Activated CD8-positive, alpha-beta memory T cell treated with anti-CD3 and anti-CD28 coated beads, Interleukin-2, amount 50 U/mL, for 48 hours (primary cell): ENCODE results near the gene TRIP12.
A peak's percentile ranks its signal among the peaks of the same experiment; 100 is the strongest.
"Not testable (repeated sequence)": the region's sequence is repeated elsewhere in the genome, so short reads cannot be mapped to it uniquely, and the experiment has no call there.

Experiments used
- DNase-seq: peaks from one replicate; pipeline ENCODE4 v3.0.0-alpha.2; 2020

Gene TRIP12

DNA sequence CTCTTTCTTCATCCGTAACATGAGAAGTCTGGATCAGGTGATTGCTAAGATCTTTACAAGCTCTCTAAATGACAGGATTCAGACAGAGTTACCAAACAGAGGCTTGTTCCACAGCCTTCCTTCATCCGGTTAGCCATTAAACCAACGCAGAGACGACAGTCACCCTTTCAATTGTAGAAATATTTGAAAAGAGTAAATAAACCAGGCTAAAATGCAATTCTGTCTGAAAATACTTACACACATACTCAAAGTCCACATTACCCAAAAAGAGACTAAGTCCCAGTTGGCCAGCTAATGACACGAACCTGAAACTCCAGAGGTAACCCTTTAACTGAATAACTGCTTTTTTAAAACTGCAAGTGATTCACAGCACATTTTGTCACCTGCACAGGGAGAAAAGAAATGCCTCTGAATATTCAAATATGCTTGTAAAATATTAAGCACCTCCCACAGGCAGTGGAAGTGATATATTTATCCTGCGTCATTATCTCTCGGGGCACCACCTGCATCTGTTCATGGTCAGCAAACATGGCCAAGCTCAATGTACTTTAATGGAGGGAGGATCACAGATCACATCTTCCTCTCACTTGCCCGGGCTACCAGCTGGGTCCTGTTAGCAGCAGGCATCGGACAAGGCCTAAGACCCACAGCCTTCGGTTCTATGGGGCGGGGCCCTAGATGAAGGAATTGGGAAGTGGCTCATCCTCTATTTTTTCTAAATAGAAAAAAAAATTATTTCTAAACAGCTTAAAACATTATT lies 168.7 kb downstream of the TRIP12 start:
- DNase-seq: no peak

DNA sequence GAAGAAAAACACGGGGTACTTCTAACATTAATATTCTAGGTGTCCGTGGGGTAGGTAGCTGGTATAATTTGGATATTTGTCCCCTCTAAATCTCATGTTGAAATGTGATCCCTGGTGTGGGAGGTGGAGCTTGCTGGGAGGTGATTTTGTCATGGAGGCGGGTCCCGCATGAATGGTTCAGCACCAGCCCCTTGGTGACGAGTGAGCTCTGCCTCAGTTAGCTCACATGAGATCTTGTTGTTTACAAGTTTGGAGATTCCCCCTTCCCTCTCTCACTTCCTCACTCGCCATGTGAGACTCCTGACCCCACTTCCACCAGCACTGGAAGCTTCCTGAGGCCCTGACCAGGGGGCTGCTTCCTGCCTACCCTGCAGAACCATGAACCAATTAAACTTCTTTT lies 172.0 kb downstream of the TRIP12 start:
- no peak for DNase-seq

DNA sequence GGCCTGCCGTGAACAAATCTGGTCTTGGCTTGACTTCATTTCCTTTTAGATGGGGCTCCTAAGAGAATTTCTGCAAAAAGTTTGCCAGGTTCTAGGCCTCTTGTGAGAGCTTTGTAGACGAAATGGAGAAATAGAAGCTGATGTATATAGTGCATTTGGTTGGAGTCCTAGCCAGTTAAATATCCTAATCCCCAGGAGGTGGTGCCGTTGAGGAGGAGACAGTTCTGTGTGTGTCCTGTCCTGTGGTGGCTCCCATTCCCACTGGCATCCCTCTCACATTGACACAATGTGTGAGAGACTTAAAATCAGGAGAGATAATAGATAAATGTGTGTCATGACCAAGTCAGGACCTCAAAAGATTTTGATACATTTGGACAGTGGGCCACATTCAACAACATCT lies 172.9 kb downstream of the TRIP12 start:
- no peak for DNase-seq

DNA sequence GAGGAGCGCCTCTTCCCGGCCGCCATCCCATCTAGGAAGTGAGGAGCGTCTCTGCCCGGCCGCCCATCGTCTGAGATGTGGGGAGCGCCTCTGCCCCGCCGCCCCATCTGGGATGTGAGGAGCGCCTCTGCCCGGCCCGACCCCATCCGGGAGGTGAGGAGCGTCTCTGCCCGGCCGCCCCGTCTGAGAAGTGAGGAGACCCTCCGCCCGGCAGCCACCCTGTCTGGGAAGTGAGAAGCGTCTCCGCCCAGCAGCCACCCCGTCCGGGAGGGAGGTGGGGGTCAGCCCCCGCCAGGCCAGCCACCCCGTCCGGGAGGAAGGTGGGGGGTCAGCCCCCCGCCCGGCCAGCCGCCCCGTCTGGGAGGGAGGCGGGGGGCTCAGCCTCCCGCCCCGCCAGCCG lies 179.1 kb downstream of the TRIP12 start:
- not testable (repeated sequence) for DNase-seq

DNA sequence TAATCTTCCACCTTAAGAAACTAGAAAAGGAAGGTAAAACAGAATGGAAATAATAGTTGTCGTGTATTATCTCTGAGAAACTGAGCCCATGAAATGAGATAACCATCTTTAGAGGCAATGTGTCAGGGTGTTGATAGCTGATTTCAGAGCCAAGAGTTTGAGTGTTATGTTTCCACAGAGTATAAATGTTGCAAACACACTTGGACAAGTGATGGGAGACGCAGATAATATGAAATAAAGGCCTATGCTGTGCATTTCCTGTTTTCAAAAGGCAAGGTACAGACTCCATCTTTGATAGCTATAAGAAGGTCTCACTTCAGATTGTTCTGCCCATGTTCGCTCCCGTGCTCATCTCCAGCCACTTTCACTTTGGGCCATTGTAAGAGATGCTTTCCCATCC lies 181.5 kb downstream of the TRIP12 start:
- DNase-seq: no peak

DNA sequence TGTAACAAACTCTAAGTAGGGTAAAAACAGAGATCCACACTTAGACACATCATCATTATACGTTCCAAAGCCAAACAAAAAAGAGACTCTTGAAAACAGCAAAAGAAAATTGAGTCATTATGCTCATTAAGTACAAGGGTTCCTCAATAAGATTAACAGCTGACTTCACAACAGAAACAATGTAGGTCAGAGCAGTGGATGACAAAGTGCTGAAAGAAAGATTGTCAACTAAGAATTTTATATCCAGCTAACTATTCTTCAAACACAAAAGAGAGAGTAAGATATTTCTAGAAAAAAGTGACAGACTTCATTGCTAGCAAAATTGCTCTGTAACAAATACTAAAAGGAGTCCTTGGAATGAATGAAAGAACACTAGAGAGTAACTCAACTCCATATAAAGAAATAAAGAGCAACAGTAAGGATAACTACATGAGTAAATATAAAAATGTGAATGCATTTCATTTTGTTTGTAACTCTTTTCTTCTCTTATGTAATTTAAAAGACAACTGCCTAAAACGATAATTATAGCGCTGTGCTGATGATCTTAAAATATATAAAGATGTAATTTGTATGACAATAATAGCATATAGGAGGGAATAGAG lies 183.7 kb downstream of the TRIP12 start:
- no peak for DNase-seq

DNA sequence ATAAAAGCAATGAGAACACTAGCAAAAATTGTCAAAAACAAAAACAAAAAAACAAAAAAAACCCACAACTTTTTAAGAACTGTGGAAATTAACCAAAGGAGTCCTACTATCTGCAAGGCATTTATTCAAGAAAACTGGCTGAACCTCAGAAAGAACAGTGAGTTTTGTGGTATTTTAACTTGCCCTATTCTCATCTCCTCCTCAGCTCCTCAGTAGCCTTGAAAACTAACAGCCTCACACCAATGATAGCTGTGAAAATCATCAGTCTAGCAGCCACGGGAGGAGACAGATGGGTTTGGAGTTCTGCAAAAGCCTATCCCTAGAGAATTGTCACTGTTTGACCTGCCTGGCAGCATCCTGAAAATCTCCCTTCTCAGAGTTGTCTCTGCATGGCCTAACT lies 187.4 kb downstream of the TRIP12 start:
- no peak for DNase-seq

DNA sequence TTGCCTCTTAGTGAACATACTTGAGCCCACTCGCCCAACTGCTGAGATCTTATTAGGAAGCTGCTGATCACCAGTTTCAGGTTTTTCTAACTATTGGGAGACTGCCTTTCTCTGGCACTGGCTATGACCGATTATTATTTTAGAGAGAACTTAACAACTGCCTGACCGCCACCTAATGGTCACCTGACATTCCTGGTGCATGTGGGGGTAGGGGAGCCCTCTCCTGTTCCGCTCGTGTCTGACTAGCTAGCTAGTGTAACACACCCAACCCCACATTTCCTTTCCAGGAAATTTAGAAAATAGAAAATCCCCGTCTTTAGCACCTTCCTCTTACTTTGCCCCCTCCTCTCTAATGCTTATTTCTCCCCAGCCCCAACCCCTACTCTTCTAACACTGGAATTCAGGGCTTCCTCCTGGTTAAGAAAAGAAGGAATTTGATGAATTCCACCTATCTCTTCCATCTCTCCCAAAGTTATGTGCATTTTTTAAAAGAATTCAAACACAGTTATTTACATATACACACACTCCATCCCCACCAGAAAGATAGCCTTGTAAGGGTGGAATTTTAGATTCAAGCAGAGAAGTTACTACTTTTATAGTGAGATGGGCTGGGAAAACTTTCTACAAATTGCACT lies 188.1 kb downstream of the TRIP12 start:
- no peak for DNase-seq

DNA sequence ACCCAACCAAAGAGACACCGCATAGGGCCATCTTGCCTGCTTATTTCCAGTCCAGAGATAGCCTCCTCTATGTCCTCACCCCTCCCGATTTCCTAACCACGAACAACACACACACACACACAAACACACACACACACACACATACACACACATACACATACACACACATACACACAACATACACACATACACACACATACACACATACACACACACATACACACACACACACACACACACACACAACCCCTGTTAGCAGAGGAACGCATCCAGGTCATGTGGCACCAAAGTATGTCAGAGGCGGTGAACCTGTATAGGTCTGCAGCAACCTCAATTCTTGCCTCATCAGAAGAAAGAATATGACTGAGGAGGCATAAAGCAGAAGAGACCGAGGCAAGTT lies 188.9 kb downstream of the TRIP12 start:
- DNase-seq: no peak

DNA sequence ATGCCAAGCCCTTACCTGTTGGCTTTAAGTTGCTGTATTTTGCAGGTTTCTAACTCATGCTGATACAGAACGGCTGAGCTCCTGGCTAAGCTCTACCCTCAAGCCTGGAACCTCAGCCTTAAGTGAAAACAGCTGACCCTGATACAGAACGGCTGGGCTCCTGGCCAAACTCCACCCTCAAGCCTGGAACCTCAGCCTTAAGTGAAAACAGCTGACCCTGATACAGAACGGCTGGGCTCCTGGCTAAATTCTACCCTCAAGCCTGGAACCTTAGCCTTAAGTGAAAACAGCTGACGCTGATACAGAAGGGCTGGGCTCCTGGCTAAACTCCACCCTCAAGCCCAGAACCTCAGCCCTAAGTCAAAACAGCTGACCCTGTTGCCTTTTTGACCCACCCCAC lies 189.9 kb downstream of the TRIP12 start:
- DNase-seq: no peak

DNA sequence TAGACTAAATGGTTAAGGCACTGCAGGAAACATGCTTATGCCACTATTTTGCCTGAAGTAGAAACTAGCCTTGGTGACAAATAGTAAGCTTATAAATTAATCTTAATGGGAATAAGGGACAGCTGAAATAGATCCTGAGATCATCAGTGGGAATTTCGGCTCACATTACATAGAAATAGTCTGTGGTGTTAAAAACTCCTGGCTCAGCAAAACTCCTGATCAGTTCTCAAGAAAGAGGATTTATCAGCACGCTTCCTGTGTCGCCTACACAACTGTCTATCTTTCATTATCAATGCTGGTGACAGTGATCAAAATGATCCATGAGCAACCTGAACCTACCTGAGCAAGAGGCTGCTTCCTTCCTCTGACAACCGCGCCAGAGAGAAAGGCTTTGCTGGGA lies 190.4 kb downstream of the TRIP12 start:
- DNase-seq: no peak

DNA sequence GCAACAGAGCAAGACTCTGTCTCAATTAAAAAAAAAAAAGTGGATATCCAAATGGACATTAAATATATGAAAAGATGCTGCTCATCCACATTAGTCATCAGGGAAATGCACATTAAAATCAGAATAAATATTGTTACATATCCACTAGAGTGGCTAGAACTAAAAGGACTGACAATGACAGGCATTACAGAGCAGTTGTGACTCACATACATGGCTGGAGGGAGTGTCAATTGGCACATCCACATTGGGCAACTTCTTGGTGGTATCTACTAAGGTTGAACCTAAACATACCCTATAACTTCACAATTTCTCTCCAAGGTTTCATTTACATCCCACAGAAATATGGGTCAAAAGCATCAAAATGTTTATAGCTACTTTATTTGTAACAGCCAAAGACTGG lies 193.4 kb downstream of the TRIP12 start:
- DNase-seq: no peak

DNA sequence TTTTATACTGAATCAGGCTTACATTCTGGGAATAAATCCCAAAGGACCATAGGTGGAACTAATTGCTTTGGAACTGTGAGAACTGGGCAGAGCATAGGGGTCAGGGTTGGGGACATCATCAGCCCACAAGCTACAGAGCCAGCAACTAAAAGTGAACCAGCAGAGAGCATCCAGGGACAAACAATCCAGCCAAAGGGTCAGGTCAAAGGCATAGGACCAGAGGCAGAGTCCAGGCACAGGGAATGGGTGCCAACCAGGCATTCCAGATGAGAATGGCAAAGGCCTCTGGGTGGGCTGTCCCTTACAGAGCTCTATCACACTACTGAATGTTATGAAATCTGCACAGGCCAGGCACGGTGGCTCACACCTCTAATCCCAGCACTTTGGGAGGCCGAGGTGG lies 195.2 kb downstream of the TRIP12 start:
- no peak for DNase-seq

DNA sequence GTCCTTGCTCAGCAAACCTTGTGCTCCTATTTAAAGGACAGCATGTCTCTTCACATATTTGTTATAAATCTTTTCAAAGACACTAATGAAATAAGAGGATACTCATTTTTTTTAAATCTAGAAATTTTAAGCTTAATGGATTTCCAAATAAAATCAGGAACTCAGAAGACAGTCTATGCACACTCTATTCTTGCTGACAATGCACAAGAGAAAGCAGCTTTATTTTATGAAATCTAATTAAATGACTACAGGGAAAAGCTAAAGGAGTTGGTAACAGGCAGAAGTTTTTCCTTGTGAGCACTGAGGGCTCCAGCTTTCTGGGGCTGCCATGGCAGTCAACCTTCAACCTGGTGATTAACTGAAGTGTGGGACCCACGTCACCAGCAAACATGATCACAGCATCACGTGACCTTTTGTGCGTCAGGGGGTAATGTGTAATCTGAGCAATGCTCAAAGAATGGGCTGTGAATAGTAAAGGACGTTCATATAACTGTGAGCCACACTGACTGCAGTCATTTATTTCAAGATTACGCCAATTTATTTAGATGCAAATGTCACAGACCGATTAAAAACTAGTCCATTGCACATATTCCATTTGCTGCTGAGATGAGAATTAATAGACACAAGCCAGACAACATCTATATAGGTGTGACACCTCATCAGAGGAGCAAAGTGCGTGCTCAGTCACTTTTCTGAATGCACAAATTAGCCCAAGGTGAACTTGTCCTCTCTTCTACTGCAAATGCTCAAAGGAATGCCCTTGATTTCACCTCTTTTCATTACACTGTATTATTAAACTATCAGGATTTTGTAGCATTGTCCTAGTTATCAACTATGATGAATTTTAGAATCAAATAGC lies 195.9 kb downstream of the TRIP12 start:
- no peak for DNase-seq

DNA sequence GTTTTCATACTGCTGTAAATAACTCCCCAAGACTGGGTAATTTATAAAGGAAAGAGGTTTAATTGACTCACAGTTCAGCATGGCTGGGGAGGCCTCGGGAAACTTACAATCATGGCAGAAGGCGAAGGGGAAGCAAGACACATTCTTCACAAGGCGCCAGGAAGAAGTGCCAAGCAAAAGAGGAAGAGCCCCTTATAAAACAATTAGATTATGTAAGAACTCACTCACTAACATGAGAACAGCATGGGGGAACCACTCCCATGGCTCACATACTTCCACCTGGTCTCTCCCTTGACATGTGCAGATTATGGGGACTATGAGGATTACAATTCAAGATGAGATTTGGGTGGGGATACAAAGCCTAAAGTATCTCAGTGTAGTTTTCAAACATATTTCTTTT lies 198.6 kb downstream of the TRIP12 start:
- DNase-seq: not testable (repeated sequence)

DNA sequence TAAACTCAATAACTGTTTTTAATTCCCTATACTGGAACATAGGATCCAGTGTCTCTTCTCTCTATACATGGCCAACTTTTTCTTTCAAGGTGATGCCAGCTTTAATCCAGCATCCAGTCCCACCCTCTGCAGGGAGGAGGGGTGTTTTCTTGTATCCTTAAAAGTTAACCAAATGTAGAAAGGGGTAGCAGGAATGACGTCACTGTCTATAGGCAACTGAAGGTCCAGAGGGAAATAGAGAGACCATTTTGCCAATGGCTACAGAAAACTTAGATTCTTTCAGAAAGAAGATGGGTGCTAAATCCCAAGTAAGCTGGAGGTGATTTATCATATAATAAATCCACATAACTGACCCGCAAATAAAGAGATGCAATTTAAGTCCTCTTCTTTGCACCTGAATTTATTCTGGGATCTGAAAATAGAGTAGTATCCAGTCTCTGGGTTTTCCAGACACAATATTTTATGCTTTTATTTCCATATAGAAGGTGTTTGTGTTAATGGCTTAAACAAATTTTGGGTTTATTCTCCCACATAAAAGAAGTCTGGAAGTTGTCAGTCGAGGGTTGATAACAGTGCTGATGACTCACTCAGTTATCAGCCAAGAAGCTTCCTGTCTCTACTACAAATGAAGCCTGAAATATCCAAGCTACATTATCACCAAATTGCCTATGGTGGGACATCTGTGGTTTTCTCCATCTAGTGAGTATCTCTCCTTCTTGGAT lies 201.7 kb downstream of the TRIP12 start:
- no peak for DNase-seq

DNA sequence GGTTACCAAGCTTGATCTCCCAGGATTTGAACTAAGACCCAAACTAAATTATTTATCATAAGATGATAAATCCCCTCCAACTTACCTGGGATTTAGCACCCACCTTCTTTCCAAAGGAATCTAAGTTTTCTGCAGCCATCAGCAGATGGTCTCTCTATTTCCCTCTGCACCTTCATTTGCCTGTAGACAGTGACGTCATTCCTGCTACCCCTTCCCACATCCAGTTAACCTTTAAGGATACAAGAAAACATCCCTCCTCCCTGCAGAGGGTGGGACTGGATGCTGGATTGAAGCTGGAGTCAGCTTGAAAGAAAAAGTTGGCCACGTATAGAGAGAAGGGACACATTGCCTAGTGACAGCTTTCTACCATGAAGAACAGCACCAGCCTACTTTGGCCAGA lies 203.8 kb downstream of the TRIP12 start:
- no peak for DNase-seq

DNA sequence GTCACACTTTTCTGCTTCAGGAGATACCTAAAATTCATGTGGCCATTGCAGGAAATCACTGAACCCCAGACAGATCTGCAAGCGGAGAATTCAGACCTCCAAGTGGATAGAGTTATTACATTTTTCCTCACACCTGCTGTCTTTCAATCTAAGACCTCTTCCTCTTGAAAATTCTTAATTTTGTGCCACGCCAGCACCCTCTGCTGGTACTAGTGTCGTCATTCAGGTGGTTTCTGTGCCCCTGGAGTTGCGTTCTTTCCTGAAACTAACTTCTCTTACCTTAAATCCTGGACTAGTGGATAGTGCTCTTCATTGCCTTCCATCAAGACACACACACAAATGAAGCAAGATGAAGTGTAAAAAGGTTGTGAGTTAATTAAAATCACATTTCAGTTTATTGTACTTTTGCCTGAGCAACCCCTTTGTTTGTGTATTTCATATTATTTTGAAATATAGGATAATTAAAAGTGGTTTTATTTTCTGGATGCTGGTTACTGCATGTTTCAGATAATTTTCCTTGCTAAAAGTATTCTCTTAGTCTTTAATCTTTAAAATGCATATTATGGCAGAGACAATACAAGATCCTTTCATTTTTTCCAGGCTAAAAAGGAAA lies 205.8 kb downstream of the TRIP12 start:
- DNase-seq: no peak

DNA sequence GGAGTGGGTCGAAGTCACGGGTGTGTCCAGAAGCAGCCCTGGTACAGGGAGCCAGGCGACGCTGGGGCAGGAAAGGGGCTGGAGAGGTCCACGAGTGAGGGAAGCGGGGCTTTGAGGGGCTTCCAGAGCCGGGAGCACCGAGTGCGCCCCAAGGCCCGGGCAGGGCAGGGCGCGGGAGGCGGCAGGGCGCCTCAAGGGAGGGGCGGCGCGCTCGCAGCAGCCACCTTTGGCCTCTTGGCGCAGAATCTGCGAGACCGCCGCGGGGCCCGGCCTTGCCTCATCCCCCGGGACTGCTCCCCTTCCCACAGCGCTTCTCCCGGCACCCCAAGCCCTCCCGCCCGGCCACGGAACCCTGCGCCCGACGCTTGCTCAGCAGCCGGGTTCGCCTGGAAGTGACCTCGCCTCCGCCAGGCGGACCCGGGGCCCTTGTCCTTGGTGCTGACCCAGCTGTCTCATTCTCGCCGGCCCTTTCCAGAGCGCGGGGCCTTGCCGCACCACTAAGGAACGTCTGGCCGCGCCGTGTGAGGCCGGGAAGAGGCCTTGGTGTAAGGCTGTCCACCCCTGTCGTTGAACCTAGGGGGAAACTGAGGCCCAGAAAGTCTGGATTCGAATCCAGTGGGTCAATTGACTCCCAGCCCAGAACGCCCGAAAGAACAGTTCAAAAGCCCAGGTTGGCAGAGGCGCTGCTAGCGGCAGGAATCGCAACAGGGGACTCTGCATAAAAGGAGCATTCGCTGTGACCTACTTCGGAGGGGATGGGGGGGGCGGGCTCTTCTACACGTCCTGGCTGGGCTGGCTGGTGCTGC lies 206.9 kb downstream of the TRIP12 start:
- DNase-seq: peak; percentile 66

DNA sequence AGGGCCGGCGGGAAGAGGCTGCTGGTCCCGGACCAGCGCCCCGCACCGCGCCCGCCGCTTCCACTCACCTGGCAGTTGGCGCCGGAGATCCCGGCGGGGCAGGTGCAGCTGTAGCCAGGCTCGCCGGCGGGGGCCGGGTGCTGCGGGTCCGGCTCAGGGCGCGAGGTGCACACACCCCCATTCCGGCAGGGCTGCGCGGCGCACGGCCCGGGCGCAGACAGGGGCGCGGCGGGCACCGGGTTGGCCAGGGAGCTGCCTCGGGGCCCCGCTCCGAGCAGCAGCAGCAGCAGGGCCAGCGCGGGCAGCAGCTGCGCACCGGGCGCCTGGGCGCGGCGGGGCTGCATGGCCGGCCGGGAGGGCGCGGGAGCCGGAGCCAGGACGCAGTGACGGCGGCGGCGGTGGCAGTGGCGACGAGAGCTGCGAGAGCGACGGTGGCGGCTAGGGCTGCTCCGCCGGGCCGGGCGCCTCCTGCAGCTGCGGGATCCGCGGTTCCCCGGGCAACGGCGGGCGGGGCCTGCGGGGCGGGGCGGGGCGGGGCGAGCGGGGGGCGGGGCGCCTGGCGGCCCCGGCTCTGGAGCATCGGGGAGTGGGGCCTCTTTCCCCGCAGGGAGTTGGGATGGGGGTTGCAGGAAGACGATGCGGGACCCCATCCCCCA lies 207.6 kb downstream of the TRIP12 start, which contains the start of gene DNER:
DNER (minus strand) TSS at position 476 of the 656 bp plus-strand sequence; CDS start at position 344, 132 bp downstream.
- peak; percentile 75 for DNase-seq
